Astrocyte of the cerebellum (primary cell): ENCODE measurements around the gene ZFYVE16.

Experiments used
- DNase-seq: peaks from one replicate; pipeline ENCODE4 v3.0.0-alpha.2; 2011; ENCODE audit warnings: low read depth
- H3K4me3 ChIP-seq: 2 replicates; pipeline ENCODE4 v1.5.1; 2011; ENCODE audit warnings: mild to moderate bottlenecking, low read depth, low read length, moderate library complexity
- CTCF ChIP-seq: IDR thresholded peaks from 2 replicates; pipeline ENCODE4 v1.5.1; 2012; ENCODE audit warnings: low read length, low read depth, moderate library complexity, mild to moderate bottlenecking; ENCODE audit errors: missing control alignments
- in situ Hi-C: cut with HindIII; loops from 2 replicates; pipeline ENCODE4 v1.10.0; 2017; ENCODE audit warnings: low sequenced_read_pairs

Gene ZFYVE16

GRCh38 chr5:80407735-80408483 lies at the start of gene ZFYVE16:
Gene ZFYVE16, plus strand, starts transcription at chr5:80408064. Its CDS starts 26,084 bp downstream, at chr5:80434148.
- peak; percentile 91 for DNase-seq
- peak within 1 kb of the TSS; percentile 96 for H3K4me3 ChIP-seq
- in situ Hi-C loops, result no loop called here
- peak; percentile 44 for TF ChIP-seq CTCF

GRCh38 chr5:80360914-80361444 lies 46.9 kb upstream of the ZFYVE16 start:
- no peak overlapping the region for H3K4me3 ChIP-seq
- no peak for DNase-seq
- in situ Hi-C loops, result no loop called here
- no peak for TF ChIP-seq CTCF

- H3K4me3 ChIP-seq, result no peak overlapping the region
- DNase-seq, result no peak
- TF ChIP-seq CTCF, result no peak
- in situ Hi-C loops, result no loop called here
Observed at GRCh38 chr5:80364892-80365291, 43.0 kb upstream of the ZFYVE16 start.

- no peak for DNase-seq
- no peak overlapping the region for H3K4me3 ChIP-seq
- in situ Hi-C loops, result no loop called here
- no peak for TF ChIP-seq CTCF
Observed at GRCh38 chr5:80368661-80369480, 39.0 kb upstream of the ZFYVE16 start.

- no peak for DNase-seq
- TF ChIP-seq CTCF, result no peak
- in situ Hi-C loops, result no loop called here
- H3K4me3 ChIP-seq, result no peak overlapping the region
Observed at GRCh38 chr5:80369521-80369920, 38.3 kb upstream of the ZFYVE16 start.

GRCh38 chr5:80370390-80370789 lies 37.5 kb upstream of the ZFYVE16 start:
- in situ Hi-C loops, result no loop called here
- DNase-seq, result no peak
- no peak for TF ChIP-seq CTCF
- H3K4me3 ChIP-seq, result no peak overlapping the region
